Measurements from ENCODE around the gene PGM5. TPM values are rescaled to one million over a fixed set of nuclear protein-coding genes. Genes with fewer than 3 reads are reported as not detected.

Gene PGM5
- total and polyA plus RNA-seq, 2 of the 8 experiments (the other 6 are each of a cell fraction or from before 2014, with no cell fraction given), result not detected

DNA sequence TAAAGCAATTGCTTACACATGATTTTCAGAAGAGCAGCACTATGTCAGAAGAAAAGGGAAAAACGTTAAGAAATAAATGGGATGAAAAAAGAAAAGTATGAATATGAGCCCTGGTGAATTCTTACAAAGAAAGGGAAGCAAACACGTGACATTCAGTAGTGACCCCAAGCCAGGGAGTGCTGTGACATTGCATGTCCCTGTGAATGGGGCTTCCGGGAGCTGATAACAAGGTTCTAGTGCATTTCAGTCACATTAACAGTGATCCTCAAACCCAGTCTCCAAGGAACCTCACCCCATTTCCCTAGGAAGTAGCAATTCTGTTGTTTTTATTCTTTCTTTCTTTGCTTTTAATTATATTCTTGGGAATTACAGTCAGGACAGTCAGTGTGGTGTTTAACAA lies 157.0 kb downstream of the PGM5 start:
- WGBS, 2 experiments (ENCODE audit: extremely low coverage in 1 of 2, insufficient coverage in 1 of 2, insufficient read length in 1 of 2, insufficient replicate concordance in 2 of 2, low coverage in 1 of 2, low lambda C conversion rate in 2 of 2, missing lambda C conversion rate in 1 of 2), result 47 to 100% methylated on average over 1 to 3 of the region's 3 CpGs
- TF ChIP-seq JUND (IDR thresholded peaks at IDR 0.05; ENCODE audit: low read length), result no peak
- TF ChIP-seq SIN3A (conservative IDR thresholded peaks at IDR 0.05 in 1 of 2, IDR thresholded peaks at IDR 0.05 in 1 of 2; ENCODE audit: low read depth in 1 of 2, low read length in 2 of 2), result no peak
- no peak for TF ChIP-seq ZNF274 (IDR thresholded peaks at IDR 0.05; ENCODE audit: borderline replicate concordance, extremely low read depth, low read length)
- no peak for TF ChIP-seq YY1 (IDR thresholded peaks at IDR 0.05; ENCODE audit: low read depth, low read length)
- no peak for TF ChIP-seq TAF1 (IDR thresholded peaks at IDR 0.05; ENCODE audit: low read depth, low read length)

More for the DNA sequence above, 157.0 kb downstream of the PGM5 start:
- Histone ChIP-seq H2BK5ac (ENCODE audit: low read depth, low read length) (no peak overlapping the region), H3K18ac (ENCODE audit: extremely low read depth, low read length) (no peak overlapping the region), H3K79me1 (ENCODE audit: low read depth, low read length) (no peaks in the 10 kb centered on the region), H2AK5ac (ENCODE audit: low read depth, low read length) (no peak overlapping the region), H3K4me2 (ENCODE audit: insufficient read depth in 1 of 2, low read depth in 2 of 2, low read length in 2 of 2) (no peak overlapping the region), H4K91ac (replicated peaks; ENCODE audit: insufficient read length, low read length) (no peak overlapping the region), H2AFZ (ENCODE audit: low read length) (no peak overlapping the region), H2BK12ac (ENCODE audit: low read depth, low read length) (no peak overlapping the region), H3K36me3 (ENCODE audit: control insufficient read depth in 2 of 4, insufficient read depth in 4 of 4, low read length in 3 of 4) (no peaks in the 10 kb centered on the region), H3K79me2 (ENCODE audit: control insufficient read depth in 1 of 2, insufficient read depth in 2 of 2, low read length in 2 of 2) (no peaks in the 10 kb centered on the region), H3K56ac (replicated peaks; ENCODE audit: insufficient read length, low read depth, low read length) (no peak overlapping the region), H4K5ac (ENCODE audit: insufficient read length, low read depth, low read length) (no peak overlapping the region), H3K27me3 (replicated peaks in 1 of 4; ENCODE audit: control insufficient read depth in 3 of 4, extremely low read depth in 1 of 4, insufficient read depth in 3 of 4, low read length in 3 of 4) (peaks cover 45 to 77% (median 69%) of the 10 kb centered on the region in 4 experiments), H3K27ac (ENCODE audit: low read depth, low read length) (no peak overlapping the region), H3K4me3 (ENCODE audit: extremely low read depth in 1 of 4, insufficient read depth in 2 of 4, low read depth in 3 of 4, low read length in 4 of 4) (no peak overlapping the region), H2BK120ac (replicated peaks; ENCODE audit: low read depth, low read length) (no peak overlapping the region), H3K23me2 (ENCODE audit: low read depth, low read length) (no peaks in the 10 kb centered on the region), H3K9ac (replicated peaks in 1 of 4; ENCODE audit: extremely low read depth in 1 of 4, low read depth in 3 of 4, low read length in 3 of 4) (no peak overlapping the region), H3K23ac (ENCODE audit: insufficient read length) (no peak overlapping the region), H3K9me3 (ENCODE audit: insufficient read depth in 2 of 2, low read depth in 1 of 2, low read length in 1 of 2) (peaks cover 0 to 4% of the 10 kb centered on the region in 2 experiments; a peak in 3 of 4 replicates), H2BK20ac (ENCODE audit: low read length) (no peak overlapping the region), H2BK15ac (ENCODE audit: low read length) (no peak overlapping the region), H3K4ac (replicated peaks; ENCODE audit: insufficient read length, low read depth, low read length) (no peak overlapping the region), H3K4me1 (replicated peaks in 1 of 4; ENCODE audit: control insufficient read depth in 3 of 4, insufficient read depth in 4 of 4, low read length in 3 of 4) (0 out of 7 replicates have a peak, but pooled peaks cover 0 to 3% (median 0%) of the 10 kb centered on the region in 4 experiments), H4K8ac (ENCODE audit: extremely low read depth, insufficient read depth, low read length) (no peak overlapping the region), H3K14ac (ENCODE audit: insufficient read length) (no peak overlapping the region), H4K20me1 (replicated peaks in 1 of 2; ENCODE audit: control insufficient read depth in 1 of 2, insufficient read depth in 2 of 2, low read length in 2 of 2) (peaks cover 3 to 8% of the 10 kb centered on the region in 2 experiments)
- POLR2A ChIA-PET (ENCODE audit: partially characterized antibody), result no interaction called here
- CTCF ChIA-PET (ENCODE audit: partially characterized antibody), result interaction anchor here (1.0 to 1.2 kb wide), 2 partner anchors 47 to 96 kb away, joined by 4 to 5 read pairs; no protein-coding TSS in a partner anchor
- DNase-seq (ENCODE audit: low read depth in 1 of 2, low spot score in 2 of 2) (no peak), FAIRE-seq (no peak)
